SK-N-MC (cell line): ENCODE data around the gene RGS6.

Experiments
- EZH2 ChIP-seq: fragments of 200-600 bp; sonication (generic); IDR thresholded peaks from one replicate; pipeline ENCODE4 v1.6.1; 2017; ENCODE audit warnings: antibody characterized with exemption
- POLR2AphosphoS5 ChIP-seq: IDR thresholded peaks from 2 replicates; pipeline ENCODE4 v1.6.1; 2012; ENCODE audit warnings: mild to moderate bottlenecking, low read depth, low read length, borderline replicate concordance

DNA sequence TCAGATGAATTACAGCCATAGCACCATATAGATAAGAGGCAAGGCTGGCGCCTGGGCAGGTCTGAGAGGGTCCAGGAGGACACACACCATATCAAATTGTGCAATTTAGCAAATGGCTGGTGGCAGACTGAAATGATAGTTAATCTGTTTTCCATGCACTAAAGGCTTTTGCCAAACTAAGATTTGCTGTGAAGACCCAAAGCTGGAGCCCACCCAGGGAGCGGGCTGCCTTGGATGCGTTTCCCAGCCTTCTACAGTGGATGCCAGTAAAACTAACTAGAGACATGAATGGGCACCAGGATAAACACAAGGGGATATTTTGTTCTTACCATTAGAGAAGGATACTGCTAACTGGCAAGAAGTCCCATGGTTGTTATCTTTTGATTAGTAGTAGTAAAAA lies 486.6 kb downstream of the RGS6 start:
- TF ChIP-seq EZH2 = no peak
- no peak for TF ChIP-seq POLR2AphosphoS5
